IMR-90 (cell line): ENCODE data around the gene SELENOT. TPM values are rescaled to one million over a fixed set of nuclear protein-coding genes. Genes with fewer than 3 reads are reported as not detected.
A peak's percentile ranks its signal among the peaks of the same experiment; 100 is the strongest.

Experiments
- ATAC-seq: fragments of 200-7000 bp; cut with Tn5 transposase; 2 replicates; pipeline ENCODE4 v1.9.1; 2020; ENCODE audit warnings: low read depth, mild to moderate bottlenecking, moderate library complexity
- BruUV-seq: library from RNA; stranded (reverse); fragments of 400-500 nt; replicated peaks from 2 replicates; lab custom pipeline; 2021; lab: Mats Ljungman, UMichigan
- CTCF ChIA-PET: fragments of 300-600 bp; formaldehyde crosslinking; extraction: SDS; loops from one replicate; lab custom pipeline; 2021; ENCODE audit warnings: antibody characterized with exemption; lab: Yijun Ruan, JAX
- POLR2A ChIA-PET: fragments of 300-600 bp; sonication (Branson Sonifier 250); formaldehyde crosslinking; loops from one replicate; lab custom pipeline; 2022; ENCODE audit warnings: antibody characterized with exemption; ENCODE audit not compliant: unreplicated experiment; lab: Charles Lee
- DNase-seq: peaks from one replicate; pipeline ENCODE4 v3.0.0; 2013
- H2AFZ ChIP-seq: replicated peaks from 2 replicates; pipeline ENCODE3; 2013; ENCODE audit warnings: low read length, mild to moderate bottlenecking; ENCODE audit not compliant: poor library complexity
- H2AK5ac ChIP-seq: 2 replicates; pipeline ENCODE4 v1.6.1; 2013; ENCODE audit warnings: low read depth, low read length, inconsistent platforms
- H2AK9ac ChIP-seq: replicated peaks from 2 replicates; pipeline ENCODE3; 2013; ENCODE audit warnings: mild to moderate bottlenecking, low read depth, low read length, moderate library complexity; ENCODE audit not compliant: poor library complexity
- H2BK120ac ChIP-seq: 2 replicates; pipeline ENCODE4 v1.6.1; 2013; ENCODE audit warnings: low read depth, low read length, inconsistent platforms
- H2BK15ac ChIP-seq: 3 replicates; pipeline ENCODE4 v1.6.1; 2013; ENCODE audit warnings: low read depth, low read length, inconsistent platforms
- H2BK20ac ChIP-seq: 2 replicates; pipeline ENCODE4 v1.6.1; 2013; ENCODE audit warnings: low read depth, mild to moderate bottlenecking, inconsistent platforms, low read length, moderate library complexity
- H2BK5ac ChIP-seq: 2 replicates; pipeline ENCODE4 v1.6.1; 2013; ENCODE audit warnings: mild to moderate bottlenecking, low read depth, low read length, inconsistent platforms; ENCODE audit not compliant: poor library complexity, severe bottlenecking
- H3K14ac ChIP-seq: replicated peaks from 2 replicates; pipeline ENCODE4 v1.6.1; 2013; ENCODE audit warnings: low read depth, low read length, inconsistent platforms
- H3K18ac ChIP-seq: 2 replicates; pipeline ENCODE4 v1.6.1; 2013; ENCODE audit warnings: low read depth, low read length, control low read depth
- H3K23ac ChIP-seq: 2 replicates; pipeline ENCODE4 v1.6.1; 2013; ENCODE audit warnings: low read depth, low read length, inconsistent platforms
- H3K27ac ChIP-seq: 2 replicates; pipeline ENCODE4 v1.5.1; 2013; ENCODE audit warnings: mild to moderate bottlenecking, control low read depth, low read length; ENCODE audit not compliant: insufficient read depth
- H3K27me3 ChIP-seq: 2 replicates; pipeline ENCODE4 v1.6.1; 2013; ENCODE audit warnings: low read length; ENCODE audit not compliant: control insufficient read depth, insufficient read depth
- H3K36me3 ChIP-seq: 2 replicates; pipeline ENCODE4 v1.6.1; 2013; ENCODE audit warnings: low read length, mixed read lengths; ENCODE audit not compliant: control insufficient read depth, insufficient read depth
- H3K4ac ChIP-seq: 2 replicates; pipeline ENCODE4 v1.6.1; 2013; ENCODE audit warnings: low read depth, low read length, inconsistent platforms
- H3K4me1 ChIP-seq: 2 replicates; pipeline ENCODE4 v1.6.1; 2013; ENCODE audit warnings: low read length, mixed read lengths; ENCODE audit not compliant: control insufficient read depth, insufficient read depth
- H3K4me2 ChIP-seq: 2 replicates; pipeline ENCODE4 v1.6.1; 2013; ENCODE audit warnings: low read depth, mild to moderate bottlenecking, control low read depth, low read length, moderate library complexity
- H3K4me3 ChIP-seq: 2 replicates; pipeline ENCODE4 v1.5.1; 2013; ENCODE audit warnings: low read depth, mild to moderate bottlenecking, control low read depth, low read length, moderate library complexity; ENCODE audit not compliant: insufficient read depth
- H3K56ac ChIP-seq: 2 replicates; pipeline ENCODE4 v1.6.1; 2013; ENCODE audit warnings: low read length, inconsistent platforms; ENCODE audit not compliant: insufficient read depth; ENCODE audit errors: extremely low read depth
- H3K79me1 ChIP-seq, 2 experiments: 2 replicates each; pipeline ENCODE4 v1.6.1; 2013; ENCODE audit warnings: low read length in 2 of 2, inconsistent platforms in 1 of 2, low read depth in 1 of 2
- H3K9ac ChIP-seq: 2 replicates; pipeline ENCODE4 v1.6.1; 2013; ENCODE audit warnings: low read depth, low read length, control low read depth
- H3K9me1 ChIP-seq: 2 replicates; pipeline ENCODE4 v1.6.1; 2013; ENCODE audit warnings: low read length, inconsistent platforms; ENCODE audit not compliant: insufficient read depth
- H3K9me3 ChIP-seq: 2 replicates; pipeline ENCODE4 v1.6.1; 2013; ENCODE audit warnings: low read length; ENCODE audit not compliant: control insufficient read depth, insufficient read depth
- H4K20me1 ChIP-seq: 2 replicates; pipeline ENCODE4 v1.6.1; 2013; ENCODE audit warnings: low read length, inconsistent platforms; ENCODE audit not compliant: insufficient read depth
- H4K5ac ChIP-seq: 2 replicates; pipeline ENCODE4 v1.6.1; 2013; ENCODE audit warnings: mild to moderate bottlenecking, low read depth, low read length, control low read depth
- H4K8ac ChIP-seq, 2 experiments: 2 replicates each; pipeline ENCODE4 v1.6.1; 2013; ENCODE audit warnings: low read depth in 2 of 2, low read length in 2 of 2, control low read depth in 1 of 2, inconsistent platforms in 1 of 2
- H4K91ac ChIP-seq: 2 replicates; pipeline ENCODE4 v1.6.1; 2013; ENCODE audit warnings: low read depth, low read length, inconsistent platforms; ENCODE audit not compliant: insufficient read depth
- BHLHE40 ChIP-seq: fragments of 150-350 bp; IDR thresholded peaks from 2 replicates; pipeline ENCODE4 v1.6.1; 2016; ENCODE audit warnings: mild to moderate bottlenecking, low read depth, low read length
- CEBPB ChIP-seq: IDR thresholded peaks from 2 replicates; pipeline ENCODE4 v1.6.1; 2012; ENCODE audit warnings: low read depth, low read length, improper control_type of control experiment
- CHD1 ChIP-seq: IDR thresholded peaks from 2 replicates; pipeline ENCODE4 v1.6.1; 2012; ENCODE audit warnings: low read depth, low read length, improper control_type of control experiment
- CTCF ChIP-seq: conservative IDR thresholded peaks from 2 replicates; pipeline ENCODE4 v1.5.1; 2012; ENCODE audit warnings: mild to moderate bottlenecking, low read depth, low read length, improper control_type of control experiment
- FOS ChIP-seq: fragments of 150-350 bp; IDR thresholded peaks from 2 replicates; pipeline ENCODE4 v1.6.1; 2016; ENCODE audit warnings: low read depth, low read length
- MAFK ChIP-seq: IDR thresholded peaks from 2 replicates; pipeline ENCODE4 v1.6.1; 2012; ENCODE audit warnings: low read depth, low read length, improper control_type of control experiment
- MAZ ChIP-seq: IDR thresholded peaks from 2 replicates; pipeline ENCODE4 v1.6.1; 2012; ENCODE audit warnings: low read depth, mild to moderate bottlenecking, low read length, improper control_type of control experiment, moderate library complexity, borderline replicate concordance
- MXI1 ChIP-seq: IDR thresholded peaks from 2 replicates; pipeline ENCODE4 v1.6.1; 2012; ENCODE audit warnings: low read depth, mild to moderate bottlenecking, low read length, moderate library complexity, borderline replicate concordance
- NFE2L2 ChIP-seq: fragments of 150-350 bp; IDR thresholded peaks from 2 replicates; pipeline ENCODE4 v1.6.1; 2016; ENCODE audit warnings: low read depth, mild to moderate bottlenecking, low read length
- POLR2A ChIP-seq: IDR thresholded peaks from 2 replicates; pipeline ENCODE4 v1.6.1; 2012; ENCODE audit warnings: mild to moderate bottlenecking, low read depth, low read length
- RAD21 ChIP-seq: IDR thresholded peaks from 2 replicates; pipeline ENCODE4 v1.6.1; 2012; ENCODE audit warnings: low read length, improper control_type of control experiment
- RFX5 ChIP-seq: IDR thresholded peaks from 2 replicates; pipeline ENCODE4 v1.8.0; 2012; ENCODE audit warnings: low read depth, mild to moderate bottlenecking, low read length, moderate library complexity
- SMC3 ChIP-seq: fragments of 150-350 bp; IDR thresholded peaks from 2 replicates; pipeline ENCODE4 v1.6.1; 2016; ENCODE audit warnings: low read depth, mild to moderate bottlenecking, antibody characterized with exemption, low read length, moderate library complexity
- WGBS, 2 experiments: methylation state at CpG; one replicate each; pipeline versions ENCODE4 v1.1.5 to v1.1.7; 2013; ENCODE audit warnings: missing lambda C conversion rate in 2 of 2; ENCODE audit not compliant: insufficient read length in 1 of 2; ENCODE audit errors: extremely low coverage in 2 of 2; 5-methylcytosine and 5-hydroxymethylcytosine counted together
- dilution Hi-C: fragments of 300-500 bp; cut with HindIII; formaldehyde crosslinking; loops from one replicate; pipeline ENCODE4 v1.14.3; 2018; ENCODE audit warnings: low sequenced_read_pairs; ENCODE audit not compliant: unreplicated experiment
- in situ Hi-C: fragments of 300-500 bp; cut with MboI; formaldehyde crosslinking; loops from 3 replicates; pipeline ENCODE4 v1.14.3; 2019; ENCODE audit warnings: low sequenced_read_pairs, inconsistent platforms, mixed read lengths
- intact Hi-C: fragments of 100-400 bp; cut with micrococcal nuclease; formaldehyde crosslinking; loops from 2 replicates; pipeline ENCODE4 v1.10.0; 2022
- polyA plus RNA-seq, 3 experiments: library from polyadenylated mRNA; depleted of rRNA; stranded (reverse); fragments of >200 nt; gene quantifications; 2 replicates each; pipeline ENCODE4 v1.2.3, GENCODE V29; 2012; ENCODE audit warnings: low replicate concordance in 1 of 3
- total RNA-seq: library from RNA; depleted of rRNA; stranded (reverse); fragments of >200 nt; gene quantifications from 2 replicates; pipeline ENCODE4 v1.2.3, GENCODE V29; 2012
- TF ChIP-seq, protein P1 (sequence below): fragments of 150-350 bp; IDR thresholded peaks from 2 replicates; pipeline ENCODE4 v1.6.1; 2017; ENCODE audit warnings: mild to moderate bottlenecking, antibody characterized with exemption, low read length, low read depth
- TF ChIP-seq, protein P2 (sequence below): fragments of 150-350 bp; IDR thresholded peaks from 2 replicates; pipeline ENCODE4 v1.6.1; 2016; ENCODE audit warnings: low read depth, mild to moderate bottlenecking, low read length, moderate library complexity, borderline replicate concordance

Gene SELENOT
- total and polyA plus RNA-seq, 2 of the 4 experiments (the other 2 are of a cell fraction) = 365 to 415 TPM

GRCh38 chr3:150607267-150608065 lies 4.3 kb downstream of the SELENOT start:
- Histone ChIP-seq H3K79me1 (peaks cover 6 to 49% of the 10 kb centered on the region in 2 experiments; a peak in 3 of 4 replicates), H4K8ac (no peak overlapping the region; a peak in 1 of 4 replicates), H2AK5ac (no peak overlapping the region), H2BK120ac (no peak overlapping the region), H3K9ac (no peak overlapping the region), H3K9me1 (no peaks in the 10 kb centered on the region), H3K14ac (no peak overlapping the region), H3K9me3 (no peaks in the 10 kb centered on the region), H2BK5ac (no peak overlapping the region), H4K91ac (no peak overlapping the region), H2BK15ac (no peak overlapping the region), H2BK20ac (no peak overlapping the region), H3K56ac (no peak overlapping the region), H3K4me2 (no peak overlapping the region), H3K23ac (0 out of 2 replicates have a peak overlapping the region, but pooled peaks have one; percentile 13), H2AFZ (no peak overlapping the region), H2AK9ac (no peak overlapping the region), H4K5ac (no peak overlapping the region), H3K27me3 (no peaks in the 10 kb centered on the region), H3K4me1 (no peaks in the 10 kb centered on the region), H3K4me3 (no peak overlapping the region), H3K36me3 (peaks cover 6% of the 10 kb centered on the region), H4K20me1 (peaks cover 48% of the 10 kb centered on the region), H3K27ac (no peak overlapping the region), H3K4ac (no peak overlapping the region), H3K18ac (no peak overlapping the region)
- dilution Hi-C loops (no loop called here), in situ Hi-C loops (no loop called here), intact Hi-C loops (no loop called here)
- BruUV-seq = no TSS peak
- WGBS, 2 experiments = 76% methylated on average over 3 of the region's 8 CpGs; no CpG with 5 or more reads in 1 of the 2 experiments
- CTCF ChIA-PET = no interaction called here
- POLR2A ChIA-PET = no interaction called here
- ATAC-seq (no peak), DNase-seq (no peak)
- TF ChIP-seq RFX5 (no peak), SMC3 (no peak), FOS (no peak), RAD21 (no peak), BHLHE40 (no peak), CEBPB (no peak), MAZ (no peak), NFE2L2 (no peak), CTCF (no peak), CHD1 (no peak), POLR2A (no peak), MAFK (no peak), MXI1 (no peak)
- TF ChIP-seq, protein P1, sequence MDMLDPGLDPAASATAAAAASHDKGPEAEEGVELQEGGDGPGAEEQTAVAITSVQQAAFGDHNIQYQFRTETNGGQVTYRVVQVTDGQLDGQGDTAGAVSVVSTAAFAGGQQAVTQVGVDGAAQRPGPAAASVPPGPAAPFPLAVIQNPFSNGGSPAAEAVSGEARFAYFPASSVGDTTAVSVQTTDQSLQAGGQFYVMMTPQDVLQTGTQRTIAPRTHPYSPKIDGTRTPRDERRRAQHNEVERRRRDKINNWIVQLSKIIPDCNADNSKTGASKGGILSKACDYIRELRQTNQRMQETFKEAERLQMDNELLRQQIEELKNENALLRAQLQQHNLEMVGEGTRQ = no peak
- TF ChIP-seq, protein P2, sequence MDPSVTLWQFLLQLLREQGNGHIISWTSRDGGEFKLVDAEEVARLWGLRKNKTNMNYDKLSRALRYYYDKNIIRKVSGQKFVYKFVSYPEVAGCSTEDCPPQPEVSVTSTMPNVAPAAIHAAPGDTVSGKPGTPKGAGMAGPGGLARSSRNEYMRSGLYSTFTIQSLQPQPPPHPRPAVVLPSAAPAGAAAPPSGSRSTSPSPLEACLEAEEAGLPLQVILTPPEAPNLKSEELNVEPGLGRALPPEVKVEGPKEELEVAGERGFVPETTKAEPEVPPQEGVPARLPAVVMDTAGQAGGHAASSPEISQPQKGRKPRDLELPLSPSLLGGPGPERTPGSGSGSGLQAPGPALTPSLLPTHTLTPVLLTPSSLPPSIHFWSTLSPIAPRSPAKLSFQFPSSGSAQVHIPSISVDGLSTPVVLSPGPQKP = no peak
